Measurements from ENCODE around the gene PCAT7.

Gene PCAT7

DNA sequence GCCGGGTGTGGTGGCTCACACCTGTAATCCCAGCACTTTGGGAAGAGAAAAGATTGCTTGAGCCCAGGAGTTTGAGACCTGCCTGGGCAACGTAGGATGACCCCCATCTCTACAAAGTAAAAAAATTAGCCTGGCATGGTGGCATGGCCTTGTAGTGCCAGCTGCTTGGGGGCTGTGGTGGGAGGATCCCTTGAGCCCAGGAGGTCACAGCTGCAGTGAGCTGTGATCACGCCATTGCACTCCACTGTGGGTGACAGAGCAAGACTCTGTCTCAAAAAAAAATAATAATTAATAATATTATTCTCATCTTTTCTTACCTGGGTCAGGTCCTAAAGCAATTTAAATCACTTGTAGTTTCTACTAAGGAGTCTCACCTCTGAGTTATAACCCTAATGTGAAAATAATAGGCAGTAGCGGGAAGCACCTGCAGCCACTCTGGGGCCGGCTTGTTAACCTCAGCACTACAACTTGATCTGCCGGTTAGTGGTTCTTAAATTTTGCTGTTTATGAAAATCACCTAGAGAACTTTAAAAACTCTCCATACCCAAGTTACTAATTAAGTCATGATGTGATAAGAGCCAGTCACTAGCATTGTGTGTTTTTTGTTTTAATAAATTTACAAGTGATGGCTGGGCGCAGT lies 29.4 kb upstream of the PCAT7 start:
- TF ChIP-seq, protein P1, sequence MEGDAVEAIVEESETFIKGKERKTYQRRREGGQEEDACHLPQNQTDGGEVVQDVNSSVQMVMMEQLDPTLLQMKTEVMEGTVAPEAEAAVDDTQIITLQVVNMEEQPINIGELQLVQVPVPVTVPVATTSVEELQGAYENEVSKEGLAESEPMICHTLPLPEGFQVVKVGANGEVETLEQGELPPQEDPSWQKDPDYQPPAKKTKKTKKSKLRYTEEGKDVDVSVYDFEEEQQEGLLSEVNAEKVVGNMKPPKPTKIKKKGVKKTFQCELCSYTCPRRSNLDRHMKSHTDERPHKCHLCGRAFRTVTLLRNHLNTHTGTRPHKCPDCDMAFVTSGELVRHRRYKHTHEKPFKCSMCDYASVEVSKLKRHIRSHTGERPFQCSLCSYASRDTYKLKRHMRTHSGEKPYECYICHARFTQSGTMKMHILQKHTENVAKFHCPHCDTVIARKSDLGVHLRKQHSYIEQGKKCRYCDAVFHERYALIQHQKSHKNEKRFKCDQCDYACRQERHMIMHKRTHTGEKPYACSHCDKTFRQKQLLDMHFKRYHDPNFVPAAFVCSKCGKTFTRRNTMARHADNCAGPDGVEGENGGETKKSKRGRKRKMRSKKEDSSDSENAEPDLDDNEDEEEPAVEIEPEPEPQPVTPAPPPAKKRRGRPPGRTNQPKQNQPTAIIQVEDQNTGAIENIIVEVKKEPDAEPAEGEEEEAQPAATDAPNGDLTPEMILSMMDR (IDR thresholded peaks at IDR 0.05; ENCODE audit: low read depth, low read length, missing control alignments): no peak
- no peak for DNase-seq (ENCODE audit: low read depth)
- H3K4me3 ChIP-seq (ENCODE audit: low read depth, low read length): no peak overlapping the region

DNA sequence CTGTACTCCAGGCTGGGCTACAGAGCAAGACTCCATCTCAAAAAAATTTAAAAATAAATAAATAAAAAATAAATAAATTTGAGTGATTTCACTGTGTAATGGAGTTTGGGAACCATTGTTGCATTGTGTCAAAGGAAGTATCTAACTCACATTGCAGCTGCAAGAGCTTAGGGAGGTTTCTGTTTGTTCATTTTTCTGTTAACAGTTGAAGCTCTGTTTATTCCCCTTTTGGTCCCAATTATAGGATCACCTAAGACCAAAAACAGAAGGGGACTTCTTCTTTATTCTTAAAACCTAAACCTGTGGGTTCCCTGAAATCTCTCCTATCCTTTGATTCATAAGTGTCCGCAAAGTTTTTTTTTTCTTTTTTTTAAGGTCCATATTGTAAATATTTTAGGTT lies 28.6 kb upstream of the PCAT7 start:
- TF ChIP-seq, protein P1 (IDR thresholded peaks at IDR 0.05; ENCODE audit: low read depth, low read length, missing control alignments): no peak
- H3K4me3 ChIP-seq (ENCODE audit: low read depth, low read length): no peak overlapping the region
- no peak for DNase-seq (ENCODE audit: low read depth)

DNA sequence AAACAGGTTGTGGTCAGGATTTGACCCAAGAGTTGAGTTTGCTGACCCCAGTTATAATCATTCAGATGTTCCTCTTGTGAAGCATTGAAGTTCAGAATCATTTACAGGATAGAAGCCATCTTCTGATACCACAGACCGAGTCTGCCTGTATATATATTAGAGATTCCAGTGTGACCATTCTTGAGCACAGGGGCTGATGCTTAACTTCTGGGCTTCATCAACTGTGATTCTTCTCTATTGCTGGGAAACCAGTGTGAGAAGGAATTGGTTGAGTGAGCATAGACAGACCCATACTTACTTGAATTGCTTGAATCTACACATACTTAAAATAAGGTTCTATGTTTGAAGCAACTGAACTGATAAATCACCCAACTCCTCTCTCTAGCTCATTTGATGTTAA lies 27.9 kb upstream of the PCAT7 start:
- H3K4me3 ChIP-seq (ENCODE audit: low read depth, low read length): no peak overlapping the region
- no peak for DNase-seq (ENCODE audit: low read depth)
- TF ChIP-seq, protein P1 (IDR thresholded peaks at IDR 0.05; ENCODE audit: low read depth, low read length, missing control alignments): no peak

DNA sequence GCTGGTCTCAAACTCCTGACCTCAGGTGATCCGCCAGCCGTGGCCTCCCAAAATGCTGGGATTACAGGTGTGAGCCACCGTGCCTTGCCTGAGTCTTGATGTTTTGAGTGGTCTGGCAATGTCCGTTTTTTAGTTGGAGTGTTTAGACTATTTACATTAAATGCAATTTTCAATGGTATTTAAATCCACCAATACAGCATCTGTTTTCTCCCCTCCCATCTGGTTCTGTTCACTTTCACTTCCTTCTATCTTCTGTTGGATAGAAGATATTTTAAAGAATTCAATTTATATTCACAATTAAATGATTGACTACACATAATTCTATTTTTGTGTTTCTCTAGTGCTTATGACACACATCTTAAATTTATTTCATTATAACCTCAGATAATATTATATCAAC lies 26.0 kb upstream of the PCAT7 start:
- TF ChIP-seq, protein P1 (IDR thresholded peaks at IDR 0.05; ENCODE audit: low read depth, low read length, missing control alignments): no peak
- no peak overlapping the region for H3K4me3 ChIP-seq (ENCODE audit: low read depth, low read length)
- DNase-seq (ENCODE audit: low read depth): no peak

DNA sequence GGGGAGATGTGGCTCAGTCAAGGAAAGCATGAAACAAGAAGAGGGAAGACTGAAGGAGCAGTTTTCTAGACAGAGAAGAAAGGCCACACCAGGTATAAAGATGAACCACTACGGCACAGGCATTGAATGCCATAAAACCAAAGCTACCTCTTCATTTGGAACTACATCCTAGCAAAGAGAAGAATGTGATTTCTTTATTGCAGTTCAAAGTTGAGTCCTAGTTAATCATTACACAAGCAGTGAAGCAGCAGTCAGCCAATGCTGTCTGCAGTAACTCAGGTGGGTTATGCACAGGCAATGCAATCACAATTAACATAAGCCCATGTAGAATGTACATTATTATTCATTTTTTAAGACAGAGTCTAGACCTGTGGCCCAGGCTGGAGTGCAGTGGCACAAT lies 21.7 kb upstream of the PCAT7 start:
- TF ChIP-seq, protein P1 (IDR thresholded peaks at IDR 0.05; ENCODE audit: low read depth, low read length, missing control alignments): no peak
- DNase-seq (ENCODE audit: low read depth): no peak
- no peak overlapping the region for H3K4me3 ChIP-seq (ENCODE audit: low read depth, low read length)

DNA sequence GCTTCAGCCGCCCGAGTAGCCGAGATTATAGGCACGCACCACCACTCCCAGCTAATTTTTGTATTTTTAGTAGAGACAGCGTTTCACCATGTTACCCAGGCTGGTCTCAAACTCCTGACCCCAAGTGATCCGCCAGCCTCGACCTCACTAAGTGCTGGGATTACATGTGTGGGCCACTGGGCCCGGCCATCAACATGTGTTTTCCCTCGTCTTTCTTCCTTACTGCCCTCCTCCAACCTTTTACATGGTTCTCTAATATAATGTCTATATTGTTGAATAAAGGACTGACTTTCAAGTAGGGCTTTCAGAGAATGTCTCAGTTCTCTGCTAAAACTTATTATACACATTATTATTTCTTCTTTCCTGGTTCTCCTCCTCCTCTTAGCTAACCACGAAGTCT lies 21.3 kb upstream of the PCAT7 start:
- no peak overlapping the region for H3K4me3 ChIP-seq (ENCODE audit: low read depth, low read length)
- TF ChIP-seq, protein P1 (IDR thresholded peaks at IDR 0.05; ENCODE audit: low read depth, low read length, missing control alignments): no peak
- no peak for DNase-seq (ENCODE audit: low read depth)

DNA sequence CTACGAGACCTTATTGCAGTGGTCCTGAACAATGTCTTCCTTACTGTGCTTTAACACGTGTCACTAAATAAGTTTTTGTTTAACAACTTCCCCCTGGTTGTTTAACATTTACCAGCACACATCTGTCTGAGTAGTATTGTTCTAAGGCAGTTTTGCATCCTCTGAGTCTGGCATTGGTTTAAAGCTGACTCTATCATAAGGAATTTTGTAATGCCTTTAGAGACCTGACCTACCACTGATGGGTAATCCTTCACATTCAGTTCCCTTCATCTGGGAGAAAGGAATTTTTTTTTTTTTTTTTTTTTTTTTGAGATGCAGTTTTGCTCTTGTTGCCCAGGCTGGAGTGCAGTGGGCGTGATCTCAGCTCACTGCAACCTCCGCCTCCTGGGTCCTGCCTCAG lies 20.0 kb upstream of the PCAT7 start:
- DNase-seq (ENCODE audit: low read depth): no peak
- TF ChIP-seq, protein P1 (IDR thresholded peaks at IDR 0.05; ENCODE audit: low read depth, low read length, missing control alignments): no peak
- no peak overlapping the region for H3K4me3 ChIP-seq (ENCODE audit: low read depth, low read length)

All from GM12864 (cell line).